Smooth muscle cell (in vitro differentiated cells): Measurements from ENCODE around the gene CBLN1. TPM values are rescaled to one million over a fixed set of nuclear protein-coding genes. Genes with fewer than 3 reads are reported as not detected.

Source experiments
- DNase-seq: peaks from one replicate; lab custom pipeline; 2025; ENCODE audit not compliant: unreplicated experiment; lab: John Stamatoyannopoulos, UW
- H2AFZ ChIP-seq: fragments of 200-600 bp; sonication (generic); 2 replicates; pipeline ENCODE4 v1.6.0; 2016; ENCODE audit warnings: antibody characterized with exemption, low read depth, mild to moderate bottlenecking
- H3F3A ChIP-seq: fragments of 200-600 bp; sonication (generic); 2 replicates; pipeline ENCODE4 v1.6.0; 2017; ENCODE audit warnings: antibody characterized with exemption, low read depth
- H3K27ac ChIP-seq: fragments of 200-600 bp; sonication (generic); 2 replicates; pipeline ENCODE4 v1.5.1; 2016; ENCODE audit warnings: low read depth, mild to moderate bottlenecking
- H3K27me3 ChIP-seq: fragments of 200-600 bp; sonication (generic); 2 replicates; pipeline ENCODE4 v1.6.1; 2016; ENCODE audit warnings: low read depth, mild to moderate bottlenecking
- H3K36me3 ChIP-seq: fragments of 200-600 bp; sonication (generic); 2 replicates; pipeline ENCODE4 v1.5.1; 2016; ENCODE audit warnings: low read depth
- H3K4me1 ChIP-seq: fragments of 200-600 bp; sonication (generic); 2 replicates; pipeline ENCODE4 v1.5.1; 2016; ENCODE audit warnings: low read depth
- H3K4me2 ChIP-seq: fragments of 200-600 bp; sonication (generic); 2 replicates; pipeline ENCODE4 v1.6.0; 2016; ENCODE audit warnings: mild to moderate bottlenecking
- H3K4me3 ChIP-seq: fragments of 200-600 bp; sonication (generic); 2 replicates; pipeline ENCODE4 v1.5.1; 2016; ENCODE audit warnings: mild to moderate bottlenecking
- H3K79me2 ChIP-seq: fragments of 200-600 bp; sonication (generic); 2 replicates; pipeline ENCODE4 v1.6.0; 2016; ENCODE audit warnings: low read depth, mild to moderate bottlenecking
- H3K9ac ChIP-seq: fragments of 200-600 bp; sonication (generic); 2 replicates; pipeline ENCODE4 v1.6.0; 2016; ENCODE audit warnings: low read depth
- H3K9me3 ChIP-seq: fragments of 200-600 bp; sonication (generic); replicated peaks from 2 replicates; pipeline ENCODE4 v1.5.1; 2016; ENCODE audit warnings: low read depth
- H4K20me1 ChIP-seq: fragments of 200-600 bp; sonication (generic); 2 replicates; pipeline ENCODE4 v1.6.0; 2016; ENCODE audit warnings: low read depth
- WGBS: methylation state at CpG from one replicate; pipeline ENCODE4 v1.1.7; 2016; ENCODE audit warnings: low lambda C conversion rate; 5-methylcytosine and 5-hydroxymethylcytosine counted together
- polyA plus RNA-seq: library from polyadenylated mRNA; unstranded; fragments of >200 nt; fragmentation: Nextera tagmentation; extraction: Ambion mirVana; gene quantifications from 2 replicates; pipeline ENCODE4 v1.2.1, GENCODE V29; 2016
- total RNA-seq: library from RNA; depleted of rRNA; stranded (reverse); fragments of >200 nt; gene quantifications from 2 replicates; pipeline ENCODE4 v1.2.3, GENCODE V29; 2014
- TF ChIP-seq, protein P1 (sequence below): fragments of 200-600 bp; sonication (generic); IDR thresholded peaks from 2 replicates; pipeline ENCODE4 v1.5.1; 2017; ENCODE audit warnings: borderline replicate concordance, mild to moderate bottlenecking, antibody characterized with exemption; ENCODE audit not compliant: insufficient read depth, poor library complexity, severe bottlenecking

CBLN1 gene
- total and polyA plus RNA-seq, 2 experiments from 2014 or later, result not detected

DNA sequence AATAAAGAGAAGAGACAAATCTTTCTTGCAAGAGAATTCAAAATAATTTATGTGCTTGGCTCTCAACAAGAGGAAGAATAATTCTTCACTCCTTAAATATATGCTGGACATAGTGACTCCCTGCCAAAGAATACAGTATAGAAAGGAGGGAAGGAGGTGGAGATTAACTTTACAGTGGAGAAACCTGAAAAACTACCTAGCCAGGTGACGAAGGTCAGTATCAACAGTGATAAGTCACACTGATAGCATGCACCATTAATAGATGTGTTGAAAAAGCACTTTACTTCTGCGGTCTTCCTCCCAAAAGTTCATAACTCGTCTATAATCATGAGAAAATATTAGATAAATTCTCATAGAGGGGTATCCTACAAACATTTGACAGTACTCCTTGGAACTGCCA lies 21.4 kb downstream of the CBLN1 start:
- TF ChIP-seq, protein P1, sequence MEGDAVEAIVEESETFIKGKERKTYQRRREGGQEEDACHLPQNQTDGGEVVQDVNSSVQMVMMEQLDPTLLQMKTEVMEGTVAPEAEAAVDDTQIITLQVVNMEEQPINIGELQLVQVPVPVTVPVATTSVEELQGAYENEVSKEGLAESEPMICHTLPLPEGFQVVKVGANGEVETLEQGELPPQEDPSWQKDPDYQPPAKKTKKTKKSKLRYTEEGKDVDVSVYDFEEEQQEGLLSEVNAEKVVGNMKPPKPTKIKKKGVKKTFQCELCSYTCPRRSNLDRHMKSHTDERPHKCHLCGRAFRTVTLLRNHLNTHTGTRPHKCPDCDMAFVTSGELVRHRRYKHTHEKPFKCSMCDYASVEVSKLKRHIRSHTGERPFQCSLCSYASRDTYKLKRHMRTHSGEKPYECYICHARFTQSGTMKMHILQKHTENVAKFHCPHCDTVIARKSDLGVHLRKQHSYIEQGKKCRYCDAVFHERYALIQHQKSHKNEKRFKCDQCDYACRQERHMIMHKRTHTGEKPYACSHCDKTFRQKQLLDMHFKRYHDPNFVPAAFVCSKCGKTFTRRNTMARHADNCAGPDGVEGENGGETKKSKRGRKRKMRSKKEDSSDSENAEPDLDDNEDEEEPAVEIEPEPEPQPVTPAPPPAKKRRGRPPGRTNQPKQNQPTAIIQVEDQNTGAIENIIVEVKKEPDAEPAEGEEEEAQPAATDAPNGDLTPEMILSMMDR, result no peak
- no peak for DNase-seq
- 77% methylated on average over 3 of the region's 3 CpGs for WGBS

DNA sequence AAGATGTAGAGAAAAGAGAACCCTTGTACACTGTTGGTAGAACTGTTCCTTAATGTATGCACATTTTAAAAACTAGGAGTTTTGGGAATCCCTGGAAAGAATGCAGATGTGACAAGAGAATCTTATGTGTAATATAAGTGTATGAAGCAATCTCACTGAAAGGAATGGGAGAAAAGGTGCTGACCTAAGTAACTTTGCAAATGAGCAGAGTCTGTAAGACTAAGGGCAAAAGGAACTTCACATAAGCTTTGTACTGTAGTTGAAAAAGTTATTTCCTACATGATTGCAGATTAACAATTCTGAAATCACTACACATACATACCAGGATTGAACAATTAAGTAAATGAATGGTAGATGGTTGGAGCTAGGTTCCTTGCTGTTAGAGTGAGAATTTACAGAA lies 22.3 kb downstream of the CBLN1 start:
- Histone ChIP-seq H4K20me1 (no peaks in the 10 kb centered on the region), H3K27ac (no peak overlapping the region), H3K9me3 (no peaks in the 10 kb centered on the region), H3K4me2 (no peak overlapping the region), H3F3A (no peaks in the 10 kb centered on the region), H3K79me2 (no peaks in the 10 kb centered on the region), H3K4me1 (no peaks in the 10 kb centered on the region), H3K27me3 (no peaks in the 10 kb centered on the region), H3K9ac (no peak overlapping the region), H3K36me3 (no peaks in the 10 kb centered on the region), H2AFZ (no peak overlapping the region), H3K4me3 (no peak overlapping the region)
- TF ChIP-seq, protein P1, result no peak
- no peak for DNase-seq

More for the DNA sequence above, 21.4 kb downstream of the CBLN1 start:
- Histone ChIP-seq H3K27ac (no peak overlapping the region), H3K9me3 (no peaks in the 10 kb centered on the region), H3K36me3 (no peaks in the 10 kb centered on the region), H3K4me2 (no peak overlapping the region), H3K79me2 (no peaks in the 10 kb centered on the region), H4K20me1 (no peaks in the 10 kb centered on the region), H3K27me3 (no peaks in the 10 kb centered on the region), H3K4me1 (no peaks in the 10 kb centered on the region), H3K4me3 (no peak overlapping the region), H3F3A (no peaks in the 10 kb centered on the region), H2AFZ (no peak overlapping the region), H3K9ac (no peak overlapping the region)

DNA sequence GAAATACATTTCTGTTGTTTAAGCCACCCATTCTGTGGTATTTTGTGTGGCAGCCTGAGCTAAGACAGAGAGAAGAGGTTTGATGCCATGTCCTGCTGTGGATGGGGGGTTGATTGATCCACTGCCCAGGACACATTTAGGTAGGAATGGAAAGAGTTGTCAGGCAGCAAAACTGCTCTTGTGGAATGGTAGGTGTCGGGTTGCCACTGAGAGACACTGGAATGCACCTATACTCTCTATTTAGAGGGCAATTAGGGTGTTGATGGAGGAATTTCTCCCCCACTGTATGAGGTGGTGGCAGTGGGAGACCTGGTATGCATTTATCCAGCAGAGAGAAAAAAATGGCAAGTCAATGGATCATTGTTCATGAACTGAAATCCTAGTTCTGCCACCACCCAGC lies 30.9 kb downstream of the CBLN1 start:
- Histone ChIP-seq H2AFZ (no peak overlapping the region), H3K9me3 (no peaks in the 10 kb centered on the region), H3K79me2 (no peaks in the 10 kb centered on the region), H3F3A (no peaks in the 10 kb centered on the region), H3K27ac (no peak overlapping the region), H3K9ac (no peak overlapping the region), H3K36me3 (no peaks in the 10 kb centered on the region), H3K4me3 (no peak overlapping the region), H3K4me2 (no peak overlapping the region), H4K20me1 (no peaks in the 10 kb centered on the region), H3K4me1 (no peaks in the 10 kb centered on the region), H3K27me3 (no peaks in the 10 kb centered on the region)
- WGBS, result 58% methylated on average over 1 of the region's 1 CpG
- TF ChIP-seq, protein P1, result no peak
- DNase-seq, result no peak

DNA sequence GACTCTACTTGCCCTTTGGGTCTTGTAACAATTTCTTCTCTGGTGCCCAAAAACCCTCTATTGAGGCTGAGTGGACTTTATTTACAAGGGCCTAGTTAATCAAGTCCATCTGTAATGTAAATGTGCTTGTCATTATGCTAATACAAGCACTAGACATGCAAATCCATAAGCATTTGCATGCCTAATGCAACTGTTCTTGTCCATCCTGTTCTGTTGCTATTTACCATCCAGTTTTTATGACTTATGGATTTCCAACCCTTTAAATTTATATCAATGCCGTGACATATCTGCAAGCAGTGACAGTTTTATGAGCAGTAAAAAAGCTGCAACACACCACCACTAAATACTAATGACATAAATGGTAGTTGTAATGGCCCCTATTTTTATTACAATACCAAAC lies 33.4 kb downstream of the CBLN1 start:
- Histone ChIP-seq H3K27me3 (no peaks in the 10 kb centered on the region), H3K36me3 (no peaks in the 10 kb centered on the region), H3K9ac (no peak overlapping the region), H4K20me1 (no peaks in the 10 kb centered on the region), H3K9me3 (no peaks in the 10 kb centered on the region), H3K4me2 (no peak overlapping the region), H3F3A (no peaks in the 10 kb centered on the region), H2AFZ (no peak overlapping the region), H3K79me2 (no peaks in the 10 kb centered on the region), H3K4me3 (no peak overlapping the region), H3K4me1 (no peaks in the 10 kb centered on the region), H3K27ac (no peak overlapping the region)
- 59% methylated on average over 1 of the region's 1 CpG for WGBS
- TF ChIP-seq, protein P1, result no peak
- no peak for DNase-seq
